NCI-H69 (cell line): ENCODE results near the gene SCP2.
"Not testable (repeated sequence)": the region's sequence is repeated elsewhere in the genome, so short reads cannot be mapped to it uniquely, and the experiment has no call there.

Experiments
- DNase-seq: peaks from one replicate; lab custom pipeline; 2025; lab: John Stamatoyannopoulos, UW

Gene SCP2

GRCh38 chr1:52973841-52974240 is 46.8 kb downstream of the SCP2 start:
- no peak for DNase-seq

GRCh38 chr1:52976183-52977035 is 49.3 kb downstream of the SCP2 start:
- DNase-seq: no peak

DNA sequence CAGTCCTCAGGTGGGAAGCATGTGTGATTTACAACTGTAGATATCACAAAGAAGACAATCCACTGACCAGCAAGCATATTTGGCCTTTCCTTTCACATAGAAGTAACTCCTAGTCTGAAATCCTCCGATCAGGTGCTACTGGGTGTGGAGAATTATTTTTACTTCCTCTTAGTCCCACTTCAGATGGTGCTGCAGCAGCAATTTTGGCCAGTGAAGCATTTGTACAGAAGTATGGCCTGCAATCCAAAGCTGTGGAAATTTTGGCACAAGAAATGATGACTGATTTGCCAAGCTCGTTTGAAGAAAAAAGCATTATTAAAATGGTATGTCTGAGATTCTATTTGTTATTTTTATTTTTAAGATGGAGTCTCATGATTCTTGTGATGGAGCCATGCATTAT is 51.0 kb downstream of the SCP2 start:
- no peak for DNase-seq

DNA sequence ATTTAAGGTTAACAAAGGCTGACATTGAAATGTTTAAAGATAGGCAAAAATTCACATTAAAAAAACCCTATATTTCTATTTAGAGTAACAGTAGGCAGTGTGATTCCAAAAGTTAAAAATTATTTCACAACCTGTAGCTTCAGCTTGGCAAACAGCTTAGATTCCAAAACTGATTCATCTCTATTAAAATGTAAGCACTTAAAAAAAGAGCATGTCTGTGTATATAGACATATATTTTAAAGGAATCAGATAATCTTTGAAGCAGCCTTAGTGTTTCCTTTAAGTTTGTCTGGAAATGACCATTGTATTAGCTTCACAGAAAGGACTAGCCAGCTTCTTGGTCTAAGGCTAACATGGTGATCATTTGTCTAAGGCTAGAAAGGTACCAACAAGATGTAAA is 65.7 kb downstream of the SCP2 start:
- DNase-seq: not testable (repeated sequence)

DNA sequence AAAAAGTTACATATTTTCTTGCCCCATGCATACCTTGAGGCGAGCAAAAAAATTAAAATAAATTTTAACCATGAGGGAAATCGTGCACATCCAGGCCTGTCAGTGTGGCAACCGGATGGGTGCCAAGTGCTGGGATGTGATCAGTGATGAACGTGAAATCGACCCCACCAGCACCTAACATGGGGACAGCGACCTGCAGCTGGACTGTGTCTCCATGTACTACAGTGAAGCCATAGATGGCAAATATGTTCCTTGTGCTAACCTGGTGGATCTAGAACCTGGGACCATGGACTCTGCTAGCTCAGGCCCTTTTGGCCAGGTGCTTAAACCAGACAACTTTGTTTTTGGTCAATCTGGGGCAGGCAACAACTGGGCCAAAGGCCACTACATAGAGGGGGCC is 67.6 kb downstream of the SCP2 start:
- DNase-seq: no peak

DNA sequence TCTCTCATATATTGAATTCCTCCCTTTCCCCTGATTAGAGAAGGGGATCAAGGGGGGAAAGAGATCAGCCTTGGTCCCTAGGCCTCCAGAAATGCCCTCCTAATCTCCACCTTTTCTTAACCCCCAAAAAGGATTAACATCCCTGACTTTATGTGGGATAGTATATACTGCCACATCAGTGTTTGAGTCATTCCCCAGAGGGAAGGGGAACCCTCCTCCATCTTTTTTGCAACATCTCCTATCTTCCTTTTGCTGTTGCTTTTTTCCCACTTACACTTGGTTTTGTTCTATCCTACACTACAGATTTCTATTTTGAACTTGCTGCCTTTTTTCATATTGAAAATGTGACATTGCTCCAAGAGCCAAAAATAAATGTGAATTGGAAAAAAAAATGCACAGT is 69.6 kb downstream of the SCP2 start:
- DNase-seq: no peak

DNA sequence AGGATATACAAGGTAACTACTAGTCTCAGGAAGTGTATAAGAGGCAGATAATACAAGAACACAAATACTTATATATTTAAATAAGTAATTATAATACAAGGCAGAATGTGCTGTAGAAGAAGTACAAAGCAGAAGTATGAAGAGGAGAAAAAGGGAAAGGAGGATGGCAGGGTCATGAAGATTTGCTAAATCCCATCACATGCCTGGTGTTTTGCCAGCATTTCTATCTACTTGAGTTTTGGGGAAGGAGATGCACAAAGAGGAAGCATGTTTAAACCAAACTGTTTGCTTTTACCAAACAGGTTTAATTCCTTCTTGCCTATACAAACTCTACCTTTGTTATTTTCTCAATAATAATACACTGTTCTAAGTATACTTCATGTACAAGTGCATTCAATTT is 74.1 kb downstream of the SCP2 start:
- DNase-seq: no peak

- DNase-seq: not testable (repeated sequence)
These were observed 79.5 kb downstream of the SCP2 start for GRCh38 chr1:53006612-53007011.

DNA sequence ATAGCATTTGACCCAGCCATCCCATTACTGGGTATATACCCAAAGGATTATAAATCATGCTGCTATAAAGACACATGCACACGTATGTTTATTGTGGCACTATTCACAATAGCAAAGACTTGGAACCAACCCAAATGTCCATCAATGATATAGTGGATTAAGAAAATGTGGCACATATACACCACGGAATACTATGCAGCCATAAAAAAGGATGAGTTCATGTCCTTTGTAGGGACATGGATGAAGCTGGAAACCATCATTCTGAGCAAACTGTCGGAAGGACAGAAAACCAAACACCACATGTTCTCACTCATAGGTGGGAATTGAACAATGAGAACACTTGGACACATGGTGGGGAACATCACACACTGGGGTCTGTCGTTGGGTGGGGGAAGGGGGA is 83.2 kb downstream of the SCP2 start:
- DNase-seq: not testable (repeated sequence)

GRCh38 chr1:53011175-53011574 is 84.1 kb downstream of the SCP2 start:
- DNase-seq: no peak

DNA sequence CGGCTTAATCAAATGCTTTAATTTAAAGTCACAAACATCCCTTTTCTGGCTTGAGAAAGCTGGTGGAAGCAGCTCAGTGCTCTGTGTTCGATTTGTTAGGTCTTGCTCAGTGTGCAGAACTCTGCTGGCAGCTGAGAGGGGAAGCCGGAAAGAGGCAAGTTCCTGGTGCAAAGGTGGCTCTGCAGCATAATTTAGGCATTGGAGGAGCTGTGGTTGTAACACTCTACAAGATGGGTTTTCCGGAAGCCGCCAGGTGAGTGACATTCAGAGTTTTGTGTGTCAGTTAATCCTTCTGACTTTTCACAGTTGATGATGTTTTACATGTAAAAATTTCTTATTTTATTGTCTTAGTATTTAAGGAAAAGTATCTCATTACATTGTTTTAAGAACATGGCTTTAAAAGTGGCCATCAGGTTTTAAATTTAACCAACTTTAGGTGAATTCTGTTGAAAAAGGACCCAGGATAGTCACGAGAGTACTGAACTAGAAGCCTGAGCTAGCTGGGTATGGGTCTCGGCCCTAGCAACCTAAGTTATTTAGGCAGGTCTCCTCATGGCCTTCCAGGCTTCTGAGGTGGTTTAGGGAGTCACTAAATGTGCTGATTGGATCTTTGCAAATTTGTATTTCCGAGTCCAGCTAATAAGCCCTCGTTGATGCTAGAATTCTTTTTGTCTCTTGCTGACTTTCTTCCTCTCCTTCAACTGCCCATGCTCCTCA is 87.9 kb downstream of the SCP2 start:
- peak; percentile 92 for DNase-seq

GRCh38 chr1:53015508-53015860 is 88.4 kb downstream of the SCP2 start:
- no peak for DNase-seq

DNA sequence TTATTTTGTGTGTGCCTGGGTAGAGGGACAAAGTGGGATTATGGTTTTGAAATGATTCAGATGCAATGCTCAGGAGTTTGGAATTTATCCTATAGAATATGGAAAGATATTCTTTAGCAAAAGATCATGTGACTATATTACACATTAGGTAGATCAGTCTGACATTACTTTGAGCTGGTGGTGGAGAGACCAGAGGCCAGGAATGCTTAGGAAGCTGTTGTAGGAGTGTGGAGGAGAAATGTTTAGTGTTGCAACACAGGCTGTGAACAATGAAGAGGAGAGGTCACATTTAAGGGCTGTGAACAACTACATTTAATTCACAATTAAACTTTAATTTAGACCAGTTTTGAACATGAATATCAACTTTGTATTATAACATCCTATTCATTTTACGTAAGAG is 89.6 kb downstream of the SCP2 start:
- no peak for DNase-seq

GRCh38 chr1:53020588-53020987 is 93.5 kb downstream of the SCP2 start:
- DNase-seq: no peak

DNA sequence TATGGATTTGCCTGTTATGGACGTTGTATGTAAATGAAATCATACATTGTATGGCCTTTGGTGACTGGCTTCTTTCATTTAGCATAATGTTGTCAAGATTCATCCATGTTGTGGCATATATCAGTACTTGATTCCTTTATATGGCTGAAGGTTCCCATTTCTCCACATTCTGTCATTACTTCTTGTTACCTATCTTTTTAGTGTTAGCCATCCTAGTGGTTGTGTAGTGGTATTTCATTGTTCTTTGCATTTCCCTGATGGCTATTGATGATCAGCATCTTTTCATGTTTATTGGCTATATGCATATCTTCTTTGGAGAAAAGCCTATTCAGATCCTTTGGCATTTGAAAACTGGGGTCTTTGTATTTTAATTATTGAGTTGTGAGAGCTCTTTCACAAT is 95.1 kb downstream of the SCP2 start:
- DNase-seq: no peak

DNA sequence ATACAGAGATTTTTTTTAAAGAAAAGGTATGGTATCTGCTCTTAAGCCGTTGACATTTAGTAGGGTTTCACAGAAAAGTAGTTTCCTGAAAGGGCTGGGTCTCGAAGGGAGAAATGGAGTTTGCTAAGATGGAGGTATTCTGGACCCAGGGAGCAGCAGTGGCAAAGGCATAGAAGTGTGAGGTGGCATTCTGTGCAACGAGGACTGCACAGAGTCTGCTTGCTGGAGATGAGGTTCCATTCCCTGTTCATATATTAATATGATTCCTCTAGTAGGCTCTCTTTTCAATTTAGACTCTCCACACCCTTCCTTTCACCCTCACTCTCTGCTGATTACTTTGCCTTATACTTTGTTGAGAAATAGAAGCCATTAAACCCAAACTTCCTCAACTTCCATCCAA is 96.5 kb downstream of the SCP2 start:
- no peak for DNase-seq

GRCh38 chr1:53024117-53024516 is 97.0 kb downstream of the SCP2 start:
- DNase-seq: no peak

DNA sequence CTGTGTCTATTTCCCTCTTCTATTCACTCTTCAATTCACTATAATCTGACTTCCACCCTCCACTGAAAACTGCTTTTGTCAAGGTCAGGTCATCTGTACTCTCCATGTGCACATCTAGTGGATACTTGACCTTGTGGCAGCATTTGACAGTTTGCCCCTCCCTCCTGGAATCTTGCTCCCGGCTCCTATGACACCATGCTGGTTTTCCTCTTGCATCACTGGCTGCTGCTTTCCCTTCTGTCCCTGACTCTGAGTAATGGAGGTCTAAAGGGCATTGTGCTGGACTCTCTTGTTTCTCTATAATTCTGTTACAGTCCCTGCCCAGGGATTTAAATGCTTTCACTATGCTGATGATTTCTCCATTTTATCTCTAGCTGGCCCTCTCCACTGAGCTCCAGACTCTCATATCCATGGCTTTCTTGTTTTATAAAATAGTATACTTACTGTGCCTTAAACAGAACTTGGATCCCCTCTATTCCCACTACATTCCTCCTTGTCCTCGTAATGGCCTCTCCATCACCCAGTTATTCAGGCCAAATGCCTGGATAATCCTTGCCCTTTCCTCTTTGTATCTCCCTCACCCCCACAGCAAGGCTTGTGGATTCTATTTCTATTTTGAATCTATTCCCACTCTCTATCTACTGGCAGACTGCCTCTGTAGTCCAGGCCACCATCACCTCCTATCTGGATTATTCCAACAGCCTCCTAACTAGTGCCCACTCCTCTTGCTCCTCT is 98.1 kb downstream of the SCP2 start:
- DNase-seq: peak; percentile 34

GRCh38 chr1:53025769-53026112 is 98.7 kb downstream of the SCP2 start:
- no peak for DNase-seq

GRCh38 chr1:53026254-53026653 is 99.2 kb downstream of the SCP2 start:
- DNase-seq: no peak

DNA sequence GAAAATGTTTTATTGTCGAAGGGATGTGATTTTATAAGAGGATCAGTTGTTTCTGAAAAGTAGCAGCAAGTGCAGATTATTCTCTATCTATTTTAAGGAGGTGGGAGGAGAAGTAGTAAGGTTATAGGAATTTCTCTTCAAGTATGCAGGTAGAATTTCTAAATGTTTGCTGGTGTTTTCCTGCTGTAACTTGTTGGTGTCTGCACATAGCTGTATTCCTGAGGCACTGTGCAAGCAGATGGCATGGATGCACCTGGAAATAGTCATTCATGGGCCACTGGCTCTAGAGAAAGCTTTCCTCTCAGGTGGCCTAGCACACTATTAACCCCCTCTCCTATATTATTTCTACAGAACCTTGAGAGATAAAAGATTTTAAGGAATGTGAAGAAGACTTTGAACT is 104.7 kb downstream of the SCP2 start:
- peak; percentile 3 for DNase-seq

DNA sequence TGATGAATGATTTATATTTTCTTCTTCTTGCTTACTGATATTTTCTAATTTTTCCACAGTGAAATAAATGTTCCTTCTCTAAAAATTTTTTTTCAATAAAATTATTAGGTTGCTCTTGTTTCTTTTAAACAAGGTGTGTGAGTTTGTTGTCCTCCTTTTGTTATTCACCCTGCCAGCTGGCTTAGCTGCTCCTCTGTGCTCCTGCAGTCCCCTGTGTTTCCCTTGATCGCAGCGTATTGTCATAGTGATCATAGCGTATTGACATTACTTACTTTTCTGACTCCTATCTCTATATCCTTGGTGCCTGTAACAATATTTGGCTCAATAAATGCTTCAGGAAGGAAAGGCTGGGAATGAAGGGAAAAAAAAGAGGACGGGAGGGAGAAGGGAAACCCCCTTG is 110.1 kb downstream of the SCP2 start:
- DNase-seq: no peak

DNA sequence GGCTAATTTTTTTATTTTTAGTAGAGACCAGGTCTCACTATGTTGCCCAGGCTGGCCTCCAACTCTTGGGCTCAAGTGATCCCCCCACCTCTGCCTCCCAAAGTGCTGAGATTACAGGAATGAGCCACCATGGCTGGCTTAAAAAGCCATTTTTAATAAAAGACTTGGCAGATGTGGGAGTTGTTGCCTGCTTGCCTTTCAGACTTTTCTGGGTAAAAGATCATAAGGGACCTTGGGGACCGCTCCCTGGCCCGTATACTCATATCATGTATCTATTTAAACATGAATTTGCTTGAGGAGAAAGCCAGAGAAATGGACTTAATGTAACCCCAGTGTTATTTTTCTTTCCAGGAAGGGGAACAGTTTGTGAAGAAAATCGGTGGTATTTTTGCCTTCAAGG is 111.5 kb downstream of the SCP2 start:
- no peak for DNase-seq
